HepG2 (cell line): ENCODE results near the gene CMTM8.

ENCODE experiments used
- ATF3 ChIP-seq: sonication (generic); formaldehyde crosslinking; IDR thresholded peaks from 2 replicates; pipeline ENCODE4 v1.4.0; 2020; ENCODE audit warnings: missing genetic modification reagents
- CTCF ChIP-seq: sonication (generic); formaldehyde crosslinking; IDR thresholded peaks from 2 replicates; pipeline ENCODE4 v1.5.0; 2020; ENCODE audit warnings: mild to moderate bottlenecking, missing genetic modification reagents, moderate library complexity
- FOXM1 ChIP-seq: sonication (generic); formaldehyde crosslinking; IDR thresholded peaks from 2 replicates; pipeline ENCODE4 v1.5.0; 2020; ENCODE audit warnings: missing genetic modification reagents
- GFI1 ChIP-seq: sonication (generic); formaldehyde crosslinking; IDR thresholded peaks from 2 replicates; pipeline ENCODE4 v1.5.0; 2020; ENCODE audit warnings: missing genetic modification reagents, mild to moderate bottlenecking, borderline replicate concordance
- NFE2L1 ChIP-seq: sonication (generic); formaldehyde crosslinking; IDR thresholded peaks from 2 replicates; pipeline ENCODE4 v1.4.0; 2020; ENCODE audit warnings: missing genetic modification reagents, mild to moderate bottlenecking, borderline replicate concordance
- RBAK ChIP-seq: sonication (generic); formaldehyde crosslinking; IDR thresholded peaks from 2 replicates; pipeline ENCODE4 v1.5.1; 2020; ENCODE audit warnings: mild to moderate bottlenecking, missing genetic modification reagents
- REST ChIP-seq, 2 experiments: IDR thresholded peaks; 2 replicates each; pipeline ENCODE4 v1.6.1; 2011 to 2012; ENCODE audit warnings: low read length in 2 of 2, borderline replicate concordance in 1 of 2, low read depth in 1 of 2, mild to moderate bottlenecking in 1 of 2, moderate library complexity in 1 of 2
- THRA ChIP-seq: sonication (generic); formaldehyde crosslinking; IDR thresholded peaks from 2 replicates; pipeline ENCODE4 v1.4.0; 2020; ENCODE audit warnings: missing genetic modification reagents, borderline replicate concordance
- ZBTB21 ChIP-seq: sonication (generic); formaldehyde crosslinking; IDR thresholded peaks from 2 replicates; pipeline ENCODE4 v1.4.0; 2020; ENCODE audit warnings: missing genetic modification reagents
- ZEB1 ChIP-seq: IDR thresholded peaks from 2 replicates; pipeline ENCODE4 v1.6.1; 2012; ENCODE audit warnings: mild to moderate bottlenecking, low read depth, inconsistent platforms; ENCODE audit not compliant: insufficient replicate concordance
- ZNF766 ChIP-seq: sonication (generic); formaldehyde crosslinking; IDR thresholded peaks from 2 replicates; pipeline ENCODE4 v1.5.0; 2020; ENCODE audit warnings: missing genetic modification reagents, borderline replicate concordance

- no peak for TF ChIP-seq REST (IDR thresholded peaks at IDR 0.05; ENCODE audit: borderline replicate concordance in 1 of 2, low read depth in 1 of 2, low read length in 2 of 2)
- no peak for TF ChIP-seq ZNF766 (CRISPR knock-in tag)
- no peak for TF ChIP-seq ZBTB21
- TF ChIP-seq ZEB1 = no peak
- TF ChIP-seq GFI1 (CRISPR knock-in tag) = no peak
- no peak for TF ChIP-seq CTCF (CRISPR knock-in tag)
- no peak for TF ChIP-seq NFE2L1
- TF ChIP-seq FOXM1 (CRISPR knock-in tag) = no peak
- no peak for TF ChIP-seq RBAK (CRISPR knock-in tag)
- TF ChIP-seq ATF3 = no peak
- TF ChIP-seq THRA (CRISPR knock-in tag) = no peak
Measured at GRCh38 chr3:32321095-32321790, 82.8 kb downstream of the CMTM8 start.
